ENCODE measurements around the gene LRFN2.

The LRFN2 gene

DNA sequence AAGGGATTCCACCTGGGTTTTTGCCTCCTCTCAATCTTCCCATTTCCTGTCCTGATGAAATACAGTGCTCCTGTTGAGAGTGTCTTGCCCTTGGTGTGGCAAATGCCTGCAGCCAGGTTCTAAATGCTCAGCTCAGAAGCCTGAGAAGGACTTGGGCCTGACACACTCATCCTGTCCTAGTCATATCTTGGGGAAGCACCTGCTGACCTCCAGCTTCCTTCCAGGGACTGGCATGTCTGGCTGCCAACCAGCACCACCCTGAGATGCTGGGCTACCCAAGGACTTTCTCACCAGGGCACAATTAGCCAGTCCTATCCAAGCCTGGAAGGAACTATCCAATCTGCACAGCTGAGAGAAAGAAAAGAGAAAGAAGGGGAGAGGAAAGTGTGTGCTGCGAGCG is 43.4 kb downstream of the LRFN2 start:
- no peak for DNase-seq (ENCODE audit: low read depth)

DNA sequence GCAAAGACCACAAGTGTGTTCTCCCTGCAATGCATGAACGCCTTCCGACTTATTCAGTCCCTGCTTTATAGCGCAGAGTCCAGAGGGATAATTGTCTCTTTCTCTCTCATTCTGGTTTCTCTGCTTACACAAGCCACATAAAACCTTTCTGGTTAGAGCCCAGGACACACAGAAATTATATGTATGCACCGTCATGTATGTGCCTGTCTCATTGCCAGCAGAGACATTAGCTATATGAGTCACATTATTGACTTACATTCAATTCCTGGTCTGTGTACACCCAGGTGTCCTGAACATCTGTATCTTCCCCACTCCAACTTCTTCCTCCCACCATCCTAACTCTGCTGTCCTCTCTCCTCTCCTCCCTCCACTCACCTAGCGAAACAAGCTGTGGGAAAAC is 44.0 kb downstream of the LRFN2 start:
- no peak for DNase-seq (ENCODE audit: low read depth)

DNA sequence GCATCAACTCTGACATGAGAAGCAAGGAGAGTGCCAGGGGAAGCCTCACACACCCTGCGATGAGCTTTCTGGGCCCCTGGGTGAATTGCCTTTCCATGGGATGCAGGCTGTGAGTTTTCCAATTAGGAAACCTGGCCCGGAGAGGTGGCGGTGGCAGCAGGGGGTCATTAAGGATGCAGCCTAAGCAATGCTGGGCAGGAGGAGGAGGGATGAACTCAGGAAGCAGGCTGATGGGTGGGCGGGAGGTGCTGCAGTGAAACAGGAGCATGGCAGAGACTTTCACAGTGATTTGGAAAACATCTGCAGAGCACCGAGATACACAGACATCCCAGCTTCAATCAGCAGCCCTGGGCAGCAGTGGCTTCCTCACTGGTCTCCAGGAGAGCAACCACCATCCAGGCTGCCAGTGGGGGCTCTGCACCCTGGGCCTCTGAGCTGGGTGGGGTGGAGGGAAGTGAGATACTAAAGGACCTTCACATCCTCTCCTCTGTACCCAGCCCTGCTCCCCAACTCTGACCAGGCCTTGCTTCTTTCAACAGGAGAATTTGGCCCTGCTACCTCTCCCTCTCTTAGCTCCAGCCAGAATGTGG is 44.9 kb downstream of the LRFN2 start:
- DNase-seq (ENCODE audit: low read depth), result no peak

DNA sequence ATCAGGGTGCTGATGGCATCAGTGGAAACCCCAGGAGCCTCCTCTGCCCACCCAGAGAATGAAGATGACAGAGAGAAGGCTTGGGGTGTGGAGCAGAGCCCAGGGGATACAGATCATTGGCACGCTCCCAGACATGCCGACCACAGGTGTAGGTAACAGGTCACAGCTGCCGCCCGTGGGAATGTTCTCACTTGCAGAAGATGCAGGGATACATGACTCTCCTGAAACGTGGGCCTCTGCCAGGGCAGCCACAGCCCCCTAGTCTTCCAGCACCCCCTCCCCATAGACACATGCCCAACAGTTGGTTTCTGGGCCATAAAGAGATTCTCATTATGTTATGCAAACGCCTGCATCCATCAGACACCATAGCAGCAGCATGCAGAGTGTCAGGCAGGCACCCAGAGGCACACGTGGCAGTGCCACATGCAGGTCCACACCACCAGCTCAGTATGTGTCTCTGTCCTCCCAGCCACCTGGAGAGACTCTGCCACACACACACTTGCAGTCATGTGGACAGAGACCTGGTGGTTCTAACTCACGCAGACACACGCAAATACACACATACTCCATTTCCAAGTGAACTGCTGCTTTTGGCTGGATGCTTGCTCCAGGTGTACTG is 45.5 kb downstream of the LRFN2 start:
- no peak for DNase-seq (ENCODE audit: low read depth)

DNA sequence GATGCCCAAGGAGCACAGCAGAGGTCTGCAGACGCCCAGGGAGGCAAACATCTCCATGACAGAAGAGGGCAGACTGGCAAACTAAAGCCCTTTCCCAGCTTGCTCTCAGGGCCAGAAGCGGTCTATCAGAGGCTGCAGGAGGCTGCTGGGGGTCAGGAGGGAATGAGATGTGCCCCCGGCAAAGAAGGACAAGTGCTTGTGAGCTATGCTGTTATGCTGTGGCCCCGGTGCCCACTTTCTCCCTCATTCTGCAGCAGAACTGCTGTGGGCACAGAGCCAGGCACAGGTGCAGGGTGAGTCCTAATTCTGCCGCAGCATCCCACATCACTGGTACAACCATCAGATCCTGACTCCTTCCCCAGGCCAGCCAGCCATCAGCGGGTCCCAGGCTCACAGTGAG is 46.4 kb downstream of the LRFN2 start:
- no peak for DNase-seq (ENCODE audit: low read depth)

DNA sequence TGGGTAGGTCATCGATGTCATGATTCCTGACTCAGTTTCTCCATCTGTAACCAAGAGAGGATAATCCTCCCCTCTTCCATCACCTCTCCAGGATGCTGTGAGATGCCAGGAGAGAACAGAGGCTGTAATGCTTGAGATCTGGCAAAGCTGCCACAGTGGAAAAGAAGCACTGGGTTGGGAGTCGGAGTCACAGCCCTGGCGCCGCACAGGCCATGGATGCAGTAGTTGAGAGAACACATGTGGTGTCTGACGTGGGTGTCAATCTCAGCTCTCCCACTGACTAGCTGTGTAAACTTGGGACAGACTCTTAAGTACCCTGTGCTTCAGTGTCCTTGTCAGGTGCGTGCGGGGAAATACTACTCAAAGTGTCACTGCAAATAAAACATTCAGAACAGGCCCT is 47.3 kb downstream of the LRFN2 start:
- DNase-seq (ENCODE audit: low read depth), result no peak

DNA sequence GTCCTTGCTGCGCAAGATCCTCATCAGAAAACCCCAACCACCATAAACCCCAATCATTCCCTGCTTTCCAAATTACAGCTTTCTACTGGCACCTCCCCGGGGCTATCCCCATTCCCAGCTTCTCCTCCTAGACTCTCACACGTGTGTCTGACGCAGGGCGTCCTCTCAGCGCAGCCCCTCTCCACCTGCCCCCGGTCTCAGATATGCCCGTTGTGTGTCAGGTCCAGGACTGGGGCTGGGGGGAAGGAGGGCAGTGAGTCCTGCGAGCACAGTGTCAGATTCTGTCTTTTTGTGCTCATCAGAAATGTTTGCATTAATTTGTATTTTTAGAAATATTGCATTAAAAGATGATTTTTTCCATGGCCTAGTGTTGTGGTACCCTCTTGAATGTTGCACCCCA is 48.6 kb downstream of the LRFN2 start:
- no peak for DNase-seq (ENCODE audit: low read depth)

DNA sequence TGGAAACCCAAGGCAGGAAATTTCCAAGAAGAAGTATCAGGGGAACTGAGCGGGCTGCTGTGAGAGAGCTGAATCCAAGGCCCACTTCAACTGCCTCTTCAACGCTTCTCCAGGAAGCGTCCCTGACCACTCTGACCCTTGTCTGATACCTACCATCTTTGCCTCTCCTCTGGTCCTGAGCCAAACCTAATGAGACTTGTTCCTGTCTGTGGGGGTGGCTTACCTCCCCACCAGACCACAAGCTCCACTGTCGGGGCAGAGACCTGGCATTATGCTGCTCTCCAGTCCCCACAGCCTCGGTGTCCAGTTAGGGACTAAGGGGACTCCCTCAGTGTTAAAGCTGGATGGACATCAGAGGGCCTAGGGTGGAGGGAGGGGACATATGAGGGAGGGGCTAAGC is 49.7 kb downstream of the LRFN2 start:
- no peak for DNase-seq (ENCODE audit: low read depth)

DNA sequence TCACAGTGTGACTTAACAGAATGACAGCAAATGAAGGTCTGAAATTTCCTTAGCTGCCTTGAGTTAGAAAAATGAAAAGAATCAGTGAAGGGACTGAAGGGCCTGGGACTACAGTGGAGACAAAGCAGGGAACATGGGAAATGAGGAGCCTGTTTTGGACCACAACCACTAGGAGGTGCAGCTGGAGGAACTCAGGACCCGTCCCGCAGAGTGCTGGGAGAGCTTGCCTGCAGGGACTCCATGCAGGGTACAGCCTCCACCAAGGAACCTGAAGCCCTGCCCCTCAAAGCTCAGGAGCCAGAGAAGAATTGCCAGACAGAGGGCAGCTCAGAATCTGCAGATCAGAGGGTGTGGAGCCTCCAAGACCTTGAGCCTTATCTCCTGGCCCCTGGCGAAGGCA is 50.7 kb downstream of the LRFN2 start:
- DNase-seq (ENCODE audit: low read depth), result no peak

DNA sequence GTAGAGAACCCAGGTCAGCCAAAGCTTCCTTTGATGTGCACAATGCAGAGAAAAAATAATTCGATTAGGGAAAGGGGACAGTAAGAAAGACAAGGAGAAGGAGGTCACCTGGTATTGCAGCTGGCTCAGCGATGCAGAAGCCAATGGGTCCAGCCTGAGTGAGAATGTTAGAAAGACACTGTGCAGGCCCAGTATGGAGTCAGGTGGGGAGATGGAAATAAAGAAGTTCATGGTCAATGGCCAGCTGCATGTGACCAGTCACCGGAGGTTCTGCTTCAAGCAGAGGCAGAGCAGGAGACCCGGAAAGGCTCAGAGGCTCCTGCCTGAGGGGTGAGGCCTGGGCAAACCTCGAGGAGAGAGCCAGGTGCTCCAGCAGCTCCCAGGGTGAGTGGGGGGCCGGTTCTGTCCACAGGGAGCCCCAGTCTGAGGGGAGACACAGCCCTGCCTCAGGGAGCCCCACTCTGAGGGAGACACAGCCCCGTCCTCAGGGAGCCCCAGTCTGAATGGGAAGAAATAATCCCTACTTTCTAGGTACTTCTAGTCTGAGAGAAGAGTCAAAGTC is 51.3 kb downstream of the LRFN2 start:
- DNase-seq (ENCODE audit: low read depth), result no peak

DNA sequence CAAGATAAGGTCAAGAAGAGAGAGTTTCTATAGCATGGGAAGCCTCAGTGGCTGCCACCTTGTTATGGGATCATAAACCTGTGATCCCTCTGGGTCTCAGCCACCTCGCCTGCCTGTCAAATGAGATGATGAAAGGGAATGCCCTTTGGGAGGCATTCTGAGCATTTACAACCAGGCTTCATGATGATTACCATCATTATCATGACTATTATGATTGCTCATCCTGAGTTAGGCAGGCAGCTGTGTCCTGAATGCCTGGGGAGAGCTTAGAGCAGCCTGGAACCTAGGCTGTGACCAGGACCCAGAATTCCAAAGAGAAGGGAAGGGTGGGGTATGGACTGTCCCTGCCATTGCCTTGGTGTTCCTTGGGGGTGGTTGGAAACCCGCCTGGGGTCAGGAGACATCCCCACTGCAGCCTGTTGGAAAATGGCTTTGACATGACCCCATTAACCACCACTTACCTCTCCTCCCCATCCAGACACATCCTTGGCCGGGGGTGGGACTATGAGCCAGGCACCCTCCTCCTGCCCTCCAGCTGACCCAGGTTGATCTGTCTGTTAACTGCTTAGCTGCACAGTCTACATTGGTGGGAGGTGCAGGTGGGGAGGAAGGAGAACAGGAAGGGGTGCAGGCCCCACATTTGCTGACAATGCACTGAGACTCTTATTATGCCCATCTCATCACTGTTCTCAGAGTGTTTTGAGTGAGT is 51.9 kb downstream of the LRFN2 start:
- no peak for DNase-seq (ENCODE audit: low read depth)

DNA sequence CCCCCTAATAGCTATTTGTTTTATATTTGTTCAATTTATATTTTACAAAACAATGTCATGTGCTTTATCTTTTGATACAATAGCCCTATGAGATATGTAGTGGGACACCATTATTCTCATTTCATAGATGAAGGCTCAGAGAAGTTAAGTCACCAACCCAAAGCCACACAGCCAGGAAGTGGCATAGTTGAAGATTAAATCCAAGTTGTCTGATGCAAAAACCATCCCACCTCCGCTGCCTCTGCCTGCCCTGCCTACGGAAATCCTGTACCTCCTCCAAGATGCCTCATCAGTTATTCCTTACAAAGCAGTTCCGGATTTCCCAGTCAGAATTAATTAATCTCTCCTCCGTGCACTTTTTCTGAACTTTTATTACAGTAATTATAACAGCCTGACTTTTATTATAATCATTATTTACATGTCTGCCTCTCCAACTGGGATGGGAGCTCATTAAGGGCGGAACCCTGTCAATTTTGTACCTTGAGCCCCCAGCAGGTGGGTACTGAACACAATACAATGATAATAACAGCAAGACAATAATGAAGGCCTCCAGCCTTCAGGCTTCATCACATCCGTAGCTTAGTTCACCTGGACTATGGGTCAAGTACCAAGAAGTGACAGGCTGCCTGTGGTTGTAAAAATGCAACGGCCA is 54.7 kb downstream of the LRFN2 start:
- no peak for DNase-seq (ENCODE audit: low read depth)

DNA sequence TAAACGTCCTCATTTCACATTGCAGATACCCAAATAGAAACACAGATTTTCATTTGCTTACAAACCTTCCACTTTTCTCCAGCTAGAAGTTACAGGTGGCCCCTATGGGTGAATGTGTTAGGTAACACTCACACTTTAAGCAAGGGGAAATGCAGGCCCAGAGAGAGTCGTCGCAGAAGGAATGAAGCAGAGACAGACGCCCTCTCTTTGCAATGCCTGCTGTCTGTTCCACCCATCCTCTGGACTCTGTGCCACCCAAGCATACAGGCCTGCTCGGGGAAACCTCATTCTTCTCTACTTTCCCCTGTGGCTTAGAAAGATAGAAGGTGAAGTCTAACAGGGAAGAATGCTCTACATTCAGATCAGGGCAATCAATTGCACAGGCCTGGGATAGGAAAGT is 57.2 kb downstream of the LRFN2 start:
- DNase-seq (ENCODE audit: low read depth), result no peak

DNA sequence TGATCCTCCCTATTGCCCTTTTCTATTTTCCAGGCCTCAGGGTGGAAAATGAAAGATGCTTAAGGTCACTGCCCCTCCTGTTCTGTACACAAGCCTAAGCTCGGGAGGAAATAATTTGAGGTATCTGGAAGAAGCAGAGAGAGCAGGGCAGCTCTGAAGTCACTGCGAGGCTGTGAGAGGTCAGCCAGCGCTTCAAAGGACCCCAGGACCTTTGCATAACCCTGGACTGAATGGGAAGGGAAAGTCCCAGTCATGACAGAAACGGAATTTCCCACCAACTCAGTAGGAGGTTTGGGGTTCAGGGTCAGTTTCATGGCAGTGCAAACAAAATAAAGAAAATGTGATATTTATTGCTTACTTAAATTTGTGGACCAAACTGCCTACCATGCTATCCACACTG is 58.1 kb downstream of the LRFN2 start:
- DNase-seq (ENCODE audit: low read depth), result no peak

DNA sequence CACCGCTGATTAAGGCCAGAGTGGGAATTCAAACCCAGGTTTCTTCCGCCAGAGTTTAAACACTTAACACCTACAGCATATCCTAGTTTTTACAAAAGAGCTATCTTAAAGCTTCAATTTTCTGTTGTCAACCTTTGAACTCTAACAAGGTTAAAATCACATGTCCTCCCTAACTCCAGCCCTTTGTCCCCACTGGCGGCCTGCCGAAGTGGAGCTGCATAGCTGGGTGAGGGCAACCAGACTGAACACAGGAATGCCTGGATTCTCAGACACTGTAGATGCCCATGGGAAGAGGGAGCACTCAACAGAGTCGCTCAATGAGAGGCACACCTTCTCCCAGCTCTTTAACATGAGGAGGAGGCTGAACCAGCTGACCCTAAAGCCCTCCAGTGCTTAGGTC is 59.1 kb downstream of the LRFN2 start:
- no peak for DNase-seq (ENCODE audit: low read depth)

DNA sequence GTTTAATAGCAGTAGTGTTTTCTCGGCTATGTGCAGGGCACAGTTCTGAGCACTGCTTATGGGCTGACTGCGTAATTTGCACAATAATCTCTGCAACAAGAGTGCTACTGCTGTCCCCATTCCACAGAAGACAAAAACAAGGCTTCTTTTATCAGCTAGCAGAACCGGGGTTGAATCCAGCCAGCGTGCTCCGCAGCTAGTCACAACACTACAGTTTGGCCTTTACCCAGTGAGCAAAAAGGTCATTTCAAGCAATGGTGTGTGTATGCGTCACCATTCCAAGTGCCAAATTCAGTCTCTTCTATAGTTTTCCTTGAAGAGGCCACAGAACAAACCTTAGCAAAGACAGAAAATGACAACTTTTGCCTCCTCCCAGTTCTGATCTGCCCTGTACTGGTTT is 61.1 kb downstream of the LRFN2 start:
- DNase-seq (ENCODE audit: low read depth), result no peak

DNA sequence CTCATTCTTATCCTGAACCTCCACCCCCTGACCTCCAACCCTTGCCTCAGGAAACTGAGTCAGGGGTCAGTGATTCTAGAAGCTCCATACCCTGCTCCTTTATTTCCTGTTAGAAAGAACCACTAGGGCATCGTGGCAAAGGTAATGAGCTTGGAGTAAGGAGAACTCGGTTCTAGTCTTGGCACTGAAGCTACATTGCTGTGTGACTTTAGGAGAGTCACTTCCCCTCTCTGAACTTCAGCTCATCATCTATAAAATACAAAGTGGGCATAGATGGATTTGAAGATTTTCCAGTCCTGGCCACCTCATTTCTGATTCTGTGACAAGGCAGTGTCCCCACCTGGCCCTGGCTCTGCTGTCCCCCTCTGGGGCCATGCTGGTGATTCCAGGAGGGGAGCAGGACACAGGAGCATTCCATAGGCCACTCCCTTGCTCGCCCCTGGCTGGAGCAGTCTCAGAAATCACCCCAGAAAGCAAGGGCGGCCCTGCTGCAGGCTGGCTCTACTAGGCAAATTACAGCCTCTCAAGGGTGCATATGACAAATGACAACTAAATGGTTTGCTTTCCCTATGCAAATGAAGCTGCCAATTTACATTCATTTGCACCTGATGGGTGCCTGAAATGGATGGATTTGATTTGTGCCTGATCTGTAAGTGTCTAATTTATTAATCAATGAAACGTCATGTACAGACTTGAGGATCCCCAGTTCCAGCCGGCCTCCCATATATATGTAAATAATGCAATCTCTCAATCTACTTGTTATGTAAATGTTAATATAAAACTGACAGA is 62.2 kb downstream of the LRFN2 start:
- no peak for DNase-seq (ENCODE audit: low read depth)

DNA sequence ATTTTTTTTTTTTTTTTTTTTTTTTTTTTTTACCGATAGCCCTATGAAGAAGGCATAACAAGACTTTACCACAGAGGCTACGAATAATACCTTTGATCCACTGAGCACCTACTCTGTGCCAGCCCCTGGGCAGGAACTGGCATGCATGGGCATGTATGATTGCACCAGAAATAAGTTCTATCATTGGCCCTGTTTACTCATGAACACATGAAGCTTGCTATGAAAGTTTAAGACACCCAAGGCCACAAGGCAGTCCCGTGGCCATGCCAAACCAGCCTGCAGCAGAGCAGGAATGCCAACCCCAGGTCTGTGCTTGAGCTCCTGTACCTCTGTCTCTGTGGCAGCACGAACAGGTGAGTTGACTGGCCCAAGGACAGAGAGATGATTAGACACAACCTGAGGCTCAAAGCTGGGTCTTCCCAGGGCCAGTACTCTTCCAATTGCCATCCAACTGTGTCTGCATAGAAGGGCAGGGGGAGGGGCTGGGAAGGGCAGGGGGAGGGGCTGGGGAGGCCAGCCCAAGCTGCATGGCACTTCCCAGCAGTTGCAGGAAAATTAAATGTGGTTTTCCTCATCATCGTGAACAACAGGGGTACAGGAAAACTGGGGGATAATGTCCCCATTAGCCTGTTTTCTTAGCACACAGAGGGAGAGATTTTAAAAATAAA is 63.5 kb downstream of the LRFN2 start:
- no peak for DNase-seq (ENCODE audit: low read depth)

DNA sequence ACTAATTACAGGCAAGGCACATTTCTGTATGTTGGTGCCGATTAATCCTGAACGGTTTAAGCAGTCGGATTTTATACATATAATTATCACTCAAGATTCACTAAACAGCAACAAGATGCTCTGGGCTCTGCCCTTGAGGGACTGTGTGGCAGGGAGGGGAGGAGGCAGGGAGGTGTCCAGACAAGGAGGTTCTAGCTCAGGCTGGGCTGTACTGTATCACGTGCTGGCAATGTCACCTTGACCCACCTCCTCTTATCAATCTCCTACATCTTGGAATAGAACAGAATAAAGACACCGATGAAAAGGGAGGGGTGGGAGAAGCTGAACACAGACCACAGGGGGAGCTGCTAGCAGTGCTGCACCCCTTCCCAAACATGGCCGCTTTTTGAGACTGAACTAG is 65.7 kb downstream of the LRFN2 start:
- no peak for DNase-seq (ENCODE audit: low read depth)

DNA sequence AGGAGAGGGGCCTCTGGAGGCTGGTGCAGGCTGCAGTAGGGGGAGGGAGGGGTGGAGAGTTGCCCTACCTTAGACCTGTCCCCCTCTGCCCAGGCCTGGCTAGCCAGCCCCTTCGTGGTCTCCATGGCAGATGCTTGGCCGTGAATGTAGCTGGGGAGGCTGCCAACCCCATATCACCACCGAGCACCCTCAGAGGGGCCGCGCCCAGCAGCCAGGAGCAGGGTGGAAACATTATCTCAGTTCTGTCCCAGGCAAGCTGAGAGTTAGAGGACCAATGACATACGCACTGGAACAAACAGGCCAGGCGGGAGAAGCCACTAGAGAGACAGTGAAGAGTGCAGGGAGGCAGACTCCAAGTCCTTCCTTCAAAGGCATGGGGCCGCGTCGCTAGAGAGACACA is 66.5 kb downstream of the LRFN2 start:
- no peak for DNase-seq (ENCODE audit: low read depth)

DNA sequence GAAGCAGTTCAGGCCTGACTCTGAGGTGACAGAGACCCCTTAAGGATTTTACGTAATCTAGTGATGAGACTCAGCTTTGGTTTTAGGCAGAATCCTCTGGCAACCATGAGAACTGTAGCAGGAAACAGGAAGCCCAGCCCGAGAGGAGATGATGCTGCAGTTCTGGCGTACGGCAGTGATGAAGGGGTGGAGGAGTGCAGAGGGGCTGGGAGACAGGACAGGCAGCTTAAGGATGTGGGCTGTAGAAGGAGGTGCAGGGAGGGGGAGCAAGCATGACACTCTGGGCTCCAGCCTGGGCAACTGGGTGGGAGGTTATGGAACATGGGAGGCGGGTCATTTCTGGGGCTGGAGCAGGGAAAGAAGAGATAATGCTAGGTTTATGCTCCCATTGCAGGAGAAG is 67.1 kb downstream of the LRFN2 start:
- no peak for DNase-seq (ENCODE audit: low read depth)

DNA sequence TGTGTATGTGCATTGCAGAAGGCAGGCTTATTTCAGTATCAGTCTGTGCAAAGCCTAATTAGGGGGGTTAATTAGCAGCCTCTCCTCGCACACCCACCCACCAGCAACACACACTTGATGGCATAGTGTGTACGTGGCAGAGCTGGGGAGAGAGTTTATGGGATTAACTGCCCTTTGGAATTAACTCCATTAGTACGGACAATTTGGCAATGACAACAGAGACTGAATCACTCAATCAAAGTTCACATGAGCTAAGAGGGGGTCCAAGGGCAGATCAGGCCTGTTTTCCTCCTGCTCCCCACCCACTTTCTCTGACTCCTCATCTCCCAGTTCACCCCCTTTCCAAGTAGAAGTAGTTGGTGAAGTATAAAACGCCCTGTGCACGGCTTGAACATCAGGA is 69.5 kb downstream of the LRFN2 start:
- DNase-seq (ENCODE audit: low read depth), result no peak
